ENCODE results near the gene HOMER3.

Gene HOMER3

DNA sequence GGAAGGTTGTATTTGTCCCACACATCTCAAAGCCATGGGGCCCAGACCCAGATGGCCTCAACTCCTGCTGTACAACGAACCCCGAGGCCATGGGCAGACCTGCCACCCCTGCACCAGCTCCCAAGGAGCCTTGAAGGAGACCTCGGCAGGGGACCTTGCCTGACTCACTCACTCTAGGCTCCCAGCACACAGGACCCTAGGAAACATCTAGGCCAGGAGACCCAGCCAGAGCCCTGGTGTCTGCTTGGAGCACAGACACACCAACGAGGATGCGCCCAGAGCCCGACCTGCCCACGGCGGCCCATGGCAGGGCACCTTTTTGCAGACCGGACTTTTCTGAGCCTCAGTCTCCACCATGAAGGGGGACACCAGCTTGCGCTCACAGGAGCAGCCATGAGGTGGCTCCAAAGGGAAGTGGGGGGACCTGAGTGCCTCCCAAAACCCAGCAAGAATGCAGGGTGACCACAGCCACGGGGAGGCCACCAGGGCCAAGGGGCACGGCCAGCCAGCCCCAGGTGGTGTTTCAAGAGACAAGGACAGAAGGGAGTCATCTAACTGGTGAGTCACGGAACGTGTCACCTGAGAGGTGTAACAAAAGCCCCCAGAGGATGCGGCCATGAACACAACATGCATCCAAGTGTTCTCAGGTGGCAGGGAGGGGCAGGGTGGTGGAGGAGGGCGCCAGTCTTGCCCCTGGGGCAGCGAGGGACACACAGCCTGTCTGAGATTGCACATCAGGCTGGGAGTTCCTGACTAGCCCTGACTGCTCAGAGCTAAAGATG lies 40.1 kb downstream of the HOMER3 start:
- no peak for DNase-seq

GRCh38 chr19:18899624-18900560 lies 41.1 kb downstream of the HOMER3 start:
- no peak for DNase-seq

DNA sequence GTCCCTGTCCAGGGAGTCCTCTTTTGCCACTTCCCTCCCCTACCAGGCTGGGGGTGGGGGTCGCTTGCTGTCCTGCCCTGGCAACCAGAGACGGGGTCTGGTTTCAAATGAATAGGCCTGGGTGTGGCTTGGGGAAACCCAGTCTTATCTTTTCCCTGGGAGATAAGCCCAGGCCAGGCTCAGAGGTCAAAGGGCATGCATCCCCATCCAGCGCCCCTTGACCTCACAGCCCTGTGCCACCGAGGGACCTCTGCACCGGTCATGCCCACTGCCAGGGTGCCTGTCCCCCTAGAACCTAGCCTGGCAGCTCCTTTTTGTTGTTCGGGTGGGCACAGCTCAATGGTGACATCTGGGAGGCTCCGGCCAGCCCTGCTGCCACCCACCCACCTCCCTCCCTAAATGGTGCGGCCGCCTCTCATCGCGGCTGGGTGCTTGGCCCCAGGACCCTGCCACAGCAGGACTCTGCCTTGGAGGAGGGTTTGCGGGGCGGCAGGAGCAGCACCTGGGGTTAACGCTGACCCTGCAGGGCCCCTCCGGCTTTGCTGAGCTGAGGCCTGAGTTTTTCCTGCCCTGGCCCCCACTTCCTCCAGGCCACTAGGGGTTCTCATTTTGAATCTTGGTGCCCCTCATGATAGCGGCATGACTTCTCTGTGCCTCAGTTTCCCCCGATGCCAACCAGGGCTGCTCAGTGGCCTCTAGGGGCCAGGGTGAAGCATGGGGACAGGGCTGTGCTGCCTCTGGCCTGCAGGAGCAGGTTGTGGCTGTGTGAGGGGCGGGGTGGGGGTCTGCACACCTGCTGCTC lies 42.2 kb downstream of the HOMER3 start:
- no peak for DNase-seq

GRCh38 chr19:18898081-18898606 lies 42.9 kb downstream of the HOMER3 start:
- DNase-seq, result no peak

DNA sequence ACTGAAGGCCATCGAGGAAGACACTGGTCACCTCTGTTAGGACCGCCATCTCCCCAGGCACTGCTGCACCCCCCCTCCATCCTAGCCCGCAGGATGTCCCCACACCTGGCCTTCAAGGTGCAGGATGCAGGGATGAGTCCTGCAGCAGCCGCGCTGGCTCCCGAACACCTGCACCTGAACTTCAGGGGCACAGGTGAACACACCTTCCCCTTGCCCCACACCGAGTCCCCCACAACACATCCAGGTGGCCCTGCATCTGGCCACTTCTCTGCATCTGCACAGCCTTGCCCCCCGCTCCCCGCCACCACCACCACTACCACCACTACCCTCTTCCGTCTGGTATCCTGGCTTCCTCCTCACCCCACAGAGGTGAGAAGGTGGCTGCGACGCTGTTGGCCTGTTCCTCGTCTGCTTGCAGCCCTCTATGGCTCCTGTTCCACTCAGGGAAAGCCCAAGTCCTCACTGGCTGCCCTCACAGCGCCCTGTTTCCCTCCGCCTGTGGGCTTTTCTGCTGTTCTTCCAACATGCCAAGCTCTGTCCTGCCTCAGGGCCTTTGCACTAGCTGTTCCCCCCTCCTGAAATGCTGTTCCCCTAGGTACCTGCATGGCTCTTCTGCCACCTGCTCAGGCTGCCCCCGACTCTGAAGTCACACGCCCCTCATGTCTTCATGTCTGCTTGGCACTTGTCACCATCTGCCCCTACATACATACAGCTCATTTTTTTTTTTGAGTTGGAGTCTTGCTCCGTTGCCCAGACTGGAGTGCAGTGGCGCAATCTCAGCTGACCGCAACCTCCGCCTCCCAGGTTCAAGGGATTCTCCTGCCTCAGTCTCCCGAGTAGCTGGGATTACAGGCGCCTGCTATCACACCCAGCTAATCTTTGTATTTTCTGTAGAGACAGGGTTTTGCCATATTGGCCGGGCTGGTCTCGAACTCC lies 43.7 kb downstream of the HOMER3 start:
- no peak for DNase-seq

GRCh38 chr19:18896421-18896841 lies 44.6 kb downstream of the HOMER3 start:
- no peak for DNase-seq

DNA sequence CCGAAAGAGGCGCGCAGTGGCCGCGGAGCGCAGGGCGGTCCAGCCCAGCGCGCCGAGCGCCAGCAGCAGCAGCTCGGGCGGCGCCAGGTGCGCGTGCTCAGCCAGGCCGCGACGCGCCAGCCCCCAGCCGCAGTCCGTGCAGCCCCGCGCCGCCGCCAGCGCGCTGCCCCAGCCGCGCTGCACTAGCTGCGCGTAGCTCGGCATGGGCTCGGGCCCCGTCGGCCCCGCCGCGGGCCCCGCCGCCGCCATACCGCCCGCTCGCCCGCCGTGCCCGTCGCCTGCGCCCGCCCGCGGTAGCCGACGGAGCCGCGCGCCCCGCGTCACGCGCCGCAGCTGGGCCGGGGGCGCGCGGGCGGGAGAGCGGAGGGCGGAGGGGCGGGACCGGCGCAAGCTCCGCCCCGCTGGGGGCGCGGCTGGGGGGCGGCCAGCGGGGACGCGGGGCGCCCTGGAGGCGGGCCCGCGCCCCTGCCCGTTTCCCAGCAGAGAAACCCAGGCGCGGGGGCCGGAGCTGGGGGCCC lies 45.1 kb downstream of the HOMER3 start, which contains the start of gene CERS1:
TSS of gene CERS1 (minus strand) at position 335 of the 518 bp plus-strand sequence. CDS start at position 249, 86 bp downstream.
- DNase-seq, result no peak

DNA sequence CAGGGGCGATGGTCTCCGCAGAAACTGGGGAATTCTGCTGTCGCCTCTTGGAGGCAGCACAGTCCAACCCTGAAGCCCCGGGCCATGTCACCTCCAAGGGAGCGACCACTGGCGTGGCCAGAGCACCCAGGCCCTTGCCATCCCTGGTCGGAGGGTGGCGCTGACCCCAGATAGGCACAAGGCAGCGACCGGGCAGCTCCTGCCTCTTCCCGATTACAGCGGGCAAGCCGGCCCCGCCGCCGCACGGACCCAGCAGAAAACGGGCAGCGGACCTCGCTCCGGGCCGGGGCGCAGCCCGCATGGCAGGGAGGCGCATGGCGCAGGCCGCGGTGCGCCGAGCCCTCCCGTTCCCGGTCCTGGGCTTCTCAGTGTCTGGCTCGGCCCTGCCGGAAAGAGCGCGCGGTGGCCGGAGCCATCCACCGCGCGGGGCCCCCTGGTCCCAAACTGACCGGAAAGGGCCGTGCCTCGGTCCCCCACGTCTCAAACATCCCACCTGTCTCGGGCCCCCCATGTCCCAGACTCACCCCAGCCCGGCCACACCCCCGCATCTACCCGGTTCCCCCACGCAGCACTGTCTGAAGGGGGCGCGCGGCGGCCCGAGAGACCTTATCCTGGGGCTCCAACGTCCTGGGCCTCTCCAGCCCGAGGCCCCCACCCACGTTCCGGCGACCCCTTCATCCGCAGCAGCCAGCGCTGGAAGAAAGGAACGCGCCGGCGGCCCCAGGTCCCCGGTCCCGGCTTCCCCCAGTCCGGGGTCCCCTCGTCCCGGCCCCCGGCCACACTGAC lies 45.8 kb downstream of the HOMER3 start:
- DNase-seq, result no peak

DNA sequence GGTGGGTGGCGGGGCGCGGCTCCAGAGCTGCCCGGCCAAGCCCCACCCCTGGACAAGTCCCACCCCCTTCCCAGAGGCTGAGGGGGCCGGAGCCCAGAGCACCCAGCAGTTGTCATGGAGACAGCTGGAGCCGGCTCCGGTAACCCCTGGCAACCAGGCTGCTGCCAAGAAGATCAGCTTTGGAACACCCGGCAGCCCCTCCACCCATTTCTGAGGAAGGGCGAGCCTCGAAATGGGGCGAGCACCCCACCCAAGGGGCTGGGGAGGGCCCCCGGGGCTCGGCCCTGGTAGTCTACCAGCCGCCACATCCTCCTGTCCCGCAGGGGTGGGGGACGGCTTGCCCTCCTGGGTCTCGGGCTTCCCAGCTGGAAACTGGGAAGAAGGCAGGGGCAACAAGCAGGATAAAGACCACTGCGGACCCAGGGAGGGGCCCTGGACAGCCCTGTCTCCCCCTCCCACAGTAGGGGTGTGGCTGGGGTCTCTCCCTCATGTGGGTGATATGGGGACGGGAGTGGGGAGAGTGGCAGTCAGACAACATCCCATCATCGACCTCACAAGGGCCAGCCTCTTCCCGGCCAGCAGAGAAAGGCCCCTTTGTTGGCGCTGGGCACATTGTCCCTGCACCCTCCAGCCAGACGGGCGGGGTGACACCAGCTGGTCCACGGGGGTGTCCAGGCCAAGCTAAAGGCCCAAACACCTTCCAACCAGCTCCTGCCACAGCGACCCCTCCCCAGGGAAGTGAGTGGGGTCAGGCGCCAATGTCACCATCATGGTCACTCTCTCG lies 46.6 kb downstream of the HOMER3 start:
- DNase-seq, result no peak

- no peak for DNase-seq
Measured at GRCh38 chr19:18893587-18894253, 47.3 kb downstream of the HOMER3 start.

DNA sequence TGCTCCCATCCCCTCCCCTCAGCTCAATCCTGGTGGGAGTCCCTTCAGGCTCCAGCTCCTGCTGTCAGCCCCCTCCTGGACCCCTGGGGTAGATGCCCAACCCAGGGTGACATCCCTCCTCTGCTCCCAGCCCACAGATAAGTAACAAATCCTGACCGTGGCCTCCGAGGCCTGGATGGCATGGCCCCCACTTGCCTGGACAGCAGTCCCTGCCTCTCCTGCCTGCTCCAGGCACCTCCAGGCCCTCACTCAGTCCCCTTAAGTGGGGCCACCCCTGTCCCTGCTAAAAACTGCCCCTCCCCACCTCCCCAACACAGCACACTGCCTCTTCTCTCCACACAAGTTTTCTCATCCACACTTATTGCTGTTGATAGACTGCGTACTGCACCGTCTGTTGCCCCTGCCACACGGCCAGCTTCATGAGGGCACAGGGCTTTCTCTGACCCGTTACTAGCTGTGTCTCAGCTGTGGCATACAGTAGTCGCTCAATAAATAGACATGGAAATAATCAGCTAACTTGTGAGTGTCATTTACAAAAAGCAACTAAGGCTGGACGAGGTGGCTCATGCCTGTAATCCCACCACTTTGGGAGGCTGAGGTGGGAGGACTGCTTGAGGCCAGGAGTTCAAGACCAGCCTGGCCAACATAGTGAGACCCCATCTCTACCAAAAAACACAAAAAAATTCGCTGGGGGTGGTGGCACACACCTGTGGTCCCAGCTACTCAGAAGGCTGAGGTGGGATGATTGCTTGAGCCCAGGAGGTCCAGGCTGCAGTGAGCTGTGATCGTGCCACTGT lies 50.9 kb downstream of the HOMER3 start:
- DNase-seq, result no peak

DNA sequence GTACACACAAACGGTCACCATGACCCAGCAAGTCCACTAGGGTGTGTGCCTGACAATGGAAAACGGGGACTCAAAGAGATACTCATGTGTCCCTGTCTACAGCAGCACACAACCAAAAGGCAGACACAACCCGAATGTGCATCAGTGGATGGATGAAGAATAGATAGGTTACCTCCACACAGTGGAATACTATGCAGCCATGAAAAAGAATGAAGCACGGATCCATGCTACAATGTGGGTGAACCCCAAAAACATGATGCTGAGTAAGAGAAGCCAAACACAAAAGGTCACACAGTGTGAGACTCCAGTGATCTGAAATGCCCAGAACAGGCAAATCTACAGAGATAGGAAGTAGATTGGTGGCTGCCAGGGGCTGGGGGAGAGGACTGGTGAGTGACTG lies 54.0 kb downstream of the HOMER3 start:
- no peak for DNase-seq

GRCh38 chr19:18883526-18884304 lies 57.3 kb downstream of the HOMER3 start:
- no peak for DNase-seq

DNA sequence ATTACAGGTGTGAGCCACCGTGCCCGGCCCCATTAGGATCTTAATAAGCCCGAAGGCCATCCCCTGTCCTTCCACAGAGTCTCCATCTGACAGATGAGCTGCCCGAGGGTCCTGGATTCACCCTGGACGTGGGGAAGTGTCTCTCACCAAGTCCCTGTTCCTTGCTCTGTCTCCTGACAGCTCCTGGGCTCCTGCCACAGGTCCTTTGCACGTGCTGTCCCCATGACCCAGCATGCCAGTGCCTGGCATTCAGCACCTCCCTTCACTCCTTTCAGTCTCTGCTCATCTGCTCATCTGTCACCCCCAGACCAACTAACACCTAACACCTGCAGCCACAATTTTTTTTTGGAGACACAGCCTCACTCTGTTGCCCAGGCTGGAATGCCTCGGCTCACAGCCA lies 59.5 kb downstream of the HOMER3 start:
- DNase-seq, result no peak

- DNase-seq, result peak in 3 of 6 experiments; percentile 11 to 41 (median 32)
Measured at GRCh38 chr19:18879579-18880373, 61.2 kb downstream of the HOMER3 start.
